NCI-H1105 (cell line): ENCODE data around the gene MRPL21.
"Not testable (repeated sequence)": the region's sequence is repeated elsewhere in the genome, so short reads cannot be mapped to it uniquely, and the experiment has no call there.

Experiments used
- DNase-seq: peaks from one replicate; lab custom pipeline; 2025; lab: John Stamatoyannopoulos, UW

Gene MRPL21

GRCh38 chr11:68867066-68867465, 36.6 kb downstream of the MRPL21 start:
- DNase-seq = no peak

GRCh38 chr11:68865241-68865640, 38.4 kb downstream of the MRPL21 start:
- no peak for DNase-seq

- no peak for DNase-seq
Observed at GRCh38 chr11:68863553-68864265, 39.9 kb downstream of the MRPL21 start.

DNA sequence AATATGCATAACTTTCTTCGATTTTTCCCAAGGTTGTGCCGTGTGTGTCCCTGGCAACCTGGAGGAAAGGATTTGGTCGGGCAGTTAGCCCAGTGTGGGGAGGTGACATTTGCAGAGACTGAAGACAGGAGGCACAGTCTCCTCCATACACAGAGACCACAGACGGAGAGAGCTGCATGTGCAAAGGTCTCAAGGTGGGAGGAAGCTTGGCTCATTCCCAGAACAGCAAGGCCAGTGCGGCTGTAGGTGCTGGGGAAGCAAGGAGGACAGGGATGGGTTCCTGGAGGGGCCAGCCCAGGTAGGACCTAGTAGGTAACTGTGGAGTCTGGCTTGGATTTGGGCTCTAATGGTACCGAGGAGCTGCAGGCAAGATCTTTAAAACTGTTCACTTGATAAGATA, 41.2 kb downstream of the MRPL21 start:
- DNase-seq = no peak

- DNase-seq = no peak
Observed at GRCh38 chr11:68859123-68859522, 44.5 kb downstream of the MRPL21 start.

DNA sequence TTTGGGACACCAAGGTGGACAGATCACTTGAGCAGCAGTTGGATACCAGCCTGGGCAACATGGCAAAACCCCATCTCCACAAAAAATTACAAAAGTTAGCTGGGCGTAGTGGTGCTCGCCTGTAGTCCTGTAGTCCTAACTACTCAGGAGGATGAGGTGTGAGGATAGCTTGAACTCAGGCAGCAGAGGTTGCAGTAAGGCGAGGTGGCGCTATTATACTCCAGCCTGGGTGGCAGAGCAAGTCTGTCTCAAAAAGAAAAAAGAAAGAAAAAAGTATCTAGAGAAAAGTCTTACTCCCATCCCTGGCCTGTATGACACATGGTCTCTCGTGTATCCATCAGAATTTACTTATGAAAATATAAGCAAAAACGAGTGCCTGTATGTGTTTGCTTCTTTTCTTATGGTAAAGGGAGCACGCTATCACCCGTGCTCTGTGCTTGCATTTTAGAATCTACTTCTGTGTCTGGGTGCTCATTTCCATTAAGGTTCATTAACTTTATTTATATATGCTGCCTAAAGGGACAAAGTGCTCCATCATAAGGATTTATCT, 46.5 kb downstream of the MRPL21 start:
- DNase-seq = no peak

DNA sequence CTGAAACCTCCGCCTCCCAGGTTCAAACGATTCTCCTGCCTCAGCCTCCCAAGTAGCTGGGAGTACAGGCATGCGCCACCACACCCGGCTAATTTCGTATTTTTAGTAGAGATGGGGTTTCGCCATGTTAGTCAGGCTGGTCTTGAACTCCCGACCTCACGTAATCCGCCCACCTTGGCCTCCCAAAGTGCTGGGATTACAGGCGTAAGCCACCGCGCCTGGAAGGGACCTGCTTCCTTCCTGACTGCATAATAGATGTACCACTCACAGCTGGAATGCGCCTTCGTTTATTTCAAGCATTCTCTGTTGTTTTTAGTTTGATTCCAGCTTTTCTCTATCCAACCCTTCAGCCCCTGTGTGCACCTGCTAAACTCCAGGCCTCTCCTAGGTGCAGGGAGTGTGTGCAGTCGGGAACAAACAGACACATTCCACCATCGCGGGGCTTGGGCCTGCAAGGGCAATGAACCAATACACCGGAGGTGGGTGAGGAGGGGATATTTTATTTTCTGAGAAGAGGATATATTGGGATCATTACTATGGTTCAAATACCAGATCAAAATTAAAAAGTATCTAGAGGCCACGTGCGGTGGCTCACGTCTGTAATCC, 47.1 kb downstream of the MRPL21 start:
- not testable (repeated sequence) for DNase-seq

GRCh38 chr11:68855205-68855981, 48.2 kb downstream of the MRPL21 start:
- no peak for DNase-seq

DNA sequence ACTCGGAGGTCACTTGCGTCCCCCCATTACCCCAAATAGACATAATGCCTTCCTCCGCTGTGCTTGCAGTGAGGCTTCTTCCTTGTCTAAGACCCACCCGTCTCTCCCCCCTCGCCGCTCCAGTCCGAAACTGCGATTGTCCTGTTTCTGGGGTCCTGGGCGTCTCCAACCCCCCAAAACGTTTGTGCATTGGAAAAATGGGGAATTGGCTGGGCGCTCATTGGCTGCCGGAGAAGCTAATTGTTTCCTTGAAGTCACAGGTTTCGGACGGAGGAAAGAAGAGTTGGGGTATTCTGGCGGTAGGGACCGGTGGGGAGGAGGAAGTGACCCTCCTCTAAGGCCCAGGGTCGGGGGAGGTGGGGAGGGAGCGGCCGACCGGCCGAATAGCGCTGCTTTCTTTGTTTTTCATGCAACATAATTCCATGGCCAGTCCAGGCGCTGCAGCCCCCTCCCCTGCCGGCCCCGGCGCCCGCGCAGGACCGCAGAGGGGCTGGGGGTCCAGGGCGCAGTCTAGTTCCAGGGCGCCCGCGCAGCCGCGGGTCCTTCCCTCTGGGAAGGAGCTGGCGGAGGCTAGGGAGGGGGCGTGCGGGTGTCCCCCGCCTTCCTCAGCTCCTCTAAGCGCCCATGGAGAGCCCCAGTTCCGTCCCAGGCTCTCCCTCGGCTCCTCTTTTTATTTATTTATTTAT, 49.2 kb downstream of the MRPL21 start:
- DNase-seq = no peak

GRCh38 chr11:68852628-68853027, 51.0 kb downstream of the MRPL21 start:
- no peak for DNase-seq

DNA sequence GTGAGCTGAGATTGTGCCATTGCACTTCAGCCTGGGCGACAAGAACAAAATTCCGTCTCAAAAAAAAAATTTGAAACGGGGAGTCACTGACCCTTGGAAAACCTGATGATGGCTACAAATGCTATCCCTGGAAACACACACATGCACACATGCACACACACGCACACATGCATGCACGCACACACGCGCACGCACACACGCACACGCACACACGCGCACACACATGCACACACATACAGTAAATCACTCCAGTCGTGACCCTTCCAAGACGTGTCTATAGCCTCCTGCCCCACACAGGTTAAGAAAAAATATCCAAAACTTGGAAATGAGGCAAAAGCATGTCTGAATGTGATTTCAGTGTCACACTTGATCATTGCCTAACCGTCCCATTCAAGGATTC, 55.2 kb downstream of the MRPL21 start:
- DNase-seq = no peak

DNA sequence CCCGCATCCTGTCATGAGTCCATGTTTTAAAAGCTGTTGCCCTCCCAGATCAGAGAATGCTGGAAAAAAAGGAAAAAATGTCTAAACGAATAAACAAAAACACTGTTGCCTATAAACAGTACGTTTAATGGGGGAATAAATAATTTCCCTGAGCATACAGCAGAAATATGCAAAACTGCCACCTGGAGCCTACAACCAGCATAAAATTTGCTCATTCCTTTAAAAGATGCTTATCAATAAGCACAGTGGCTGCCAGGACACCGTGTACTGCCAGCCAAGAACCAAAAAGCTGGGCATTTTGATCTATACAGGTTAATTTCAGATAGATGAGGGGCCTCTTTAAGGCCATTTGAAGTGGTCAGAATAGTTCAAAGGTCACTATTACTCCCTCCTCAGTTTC, 56.2 kb downstream of the MRPL21 start:
- DNase-seq = no peak

GRCh38 chr11:68845351-68846002, 58.2 kb downstream of the MRPL21 start:
- no peak for DNase-seq

- DNase-seq = no peak
Observed at GRCh38 chr11:68844801-68845200, 58.8 kb downstream of the MRPL21 start.

GRCh38 chr11:68844376-68844775, 59.3 kb downstream of the MRPL21 start:
- no peak for DNase-seq

DNA sequence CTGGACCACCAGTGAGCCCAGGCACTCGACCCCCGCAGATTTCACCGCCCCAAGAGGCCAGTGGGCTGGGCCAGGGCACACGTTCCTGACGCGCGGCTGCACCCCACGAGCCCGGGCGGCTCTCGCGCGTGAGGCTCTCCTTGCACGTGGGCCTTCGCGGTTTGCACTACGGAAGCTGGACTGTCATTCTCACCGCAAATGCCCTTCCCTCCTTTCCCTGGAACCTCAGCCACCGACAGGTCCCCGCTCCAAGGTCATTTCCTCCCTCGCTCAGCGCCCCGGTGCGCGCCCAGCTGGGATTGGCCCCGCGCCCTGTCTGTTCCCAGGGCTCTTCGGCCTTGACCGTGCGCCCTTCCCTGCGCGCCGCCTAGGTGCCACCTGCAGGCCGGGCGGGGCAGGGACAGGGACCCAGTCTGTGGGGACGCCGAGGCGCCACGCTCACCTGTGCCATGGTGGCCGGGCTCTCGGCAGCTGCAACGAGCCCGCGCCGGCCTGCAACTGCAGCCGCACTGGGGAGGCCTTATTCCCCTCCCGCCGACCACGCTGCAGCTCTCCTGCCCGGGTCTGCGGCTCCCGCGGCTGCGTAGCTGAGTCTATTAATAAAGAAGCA, 59.8 kb downstream of the MRPL21 start:
- DNase-seq = peak; percentile 76

DNA sequence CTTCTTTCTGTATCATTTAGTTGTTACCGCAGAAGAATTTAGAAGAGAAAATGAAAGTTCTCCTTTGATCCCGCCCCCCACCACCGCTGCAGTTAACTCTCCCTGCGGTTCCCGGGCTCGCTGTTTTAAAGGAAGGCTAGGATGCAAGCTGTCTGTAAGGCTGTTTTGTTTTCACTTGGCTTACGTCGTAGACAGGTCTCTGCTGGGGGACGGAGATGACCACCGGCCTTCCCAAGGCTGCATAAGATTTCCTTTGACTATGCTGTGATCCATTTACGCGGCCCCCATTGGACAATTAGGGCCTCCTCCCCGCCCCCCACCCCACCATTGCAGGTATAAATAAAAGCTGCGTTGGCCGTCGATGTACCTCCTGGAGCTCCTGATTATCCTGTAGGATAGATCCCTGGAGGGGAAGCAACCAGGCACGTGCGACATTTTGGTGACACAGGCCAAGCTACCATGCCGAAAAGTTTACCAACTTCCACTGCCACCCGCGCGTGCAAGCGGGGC, 60.5 kb downstream of the MRPL21 start:
- DNase-seq = no peak

GRCh38 chr11:68842427-68843051, 61.1 kb downstream of the MRPL21 start:
- no peak for DNase-seq

- DNase-seq = peak; percentile 31
Observed at GRCh38 chr11:68841718-68842426, 61.8 kb downstream of the MRPL21 start, which contains the start of gene CPT1A. TSS of gene CPT1A (minus strand) at chr11:68841916. CDS start at chr11:68815474, 26,442 bp downstream.
